Neural cell (in vitro differentiated cells): ENCODE data around the gene LONRF2.

ENCODE experiments used
- EP300 ChIP-seq: fragments of 450-650 bp; conservative IDR thresholded peaks from 2 replicates; pipeline ENCODE4 v1.6.1; 2014; ENCODE audit warnings: antibody characterized with exemption, mild to moderate bottlenecking, moderate library complexity; ENCODE audit not compliant: poor library complexity, severe bottlenecking
- EZH2 ChIP-seq: fragments of 200-600, 300-800 bp; shearing (Covaris generic), sonication (generic); IDR thresholded peaks from 2 replicates; pipeline ENCODE4 v1.6.1; 2014; ENCODE audit warnings: antibody characterized with exemption, low read length, borderline replicate concordance, mild to moderate bottlenecking; ENCODE audit not compliant: insufficient read depth, poor library complexity, severe bottlenecking
- MXI1 ChIP-seq: fragments of 450-650 bp; conservative IDR thresholded peaks from 2 replicates; pipeline ENCODE4 v1.6.1; 2014; ENCODE audit warnings: antibody characterized with exemption, mild to moderate bottlenecking; ENCODE audit not compliant: poor library complexity, severe bottlenecking
- POLR2AphosphoS5 ChIP-seq: IDR thresholded peaks from 2 replicates; pipeline ENCODE4 v1.6.1; 2012
- SMC3 ChIP-seq: fragments of 450-650 bp; conservative IDR thresholded peaks from 2 replicates; pipeline ENCODE4 v1.6.1; 2014; ENCODE audit warnings: antibody characterized with exemption, mild to moderate bottlenecking, moderate library complexity; ENCODE audit not compliant: poor library complexity
- TF ChIP-seq, protein P1 (sequence below): fragments of 450-650 bp; IDR thresholded peaks from 2 replicates; pipeline ENCODE4 v1.5.1; 2014; ENCODE audit warnings: antibody characterized with exemption, mild to moderate bottlenecking, moderate library complexity; ENCODE audit not compliant: poor library complexity, severe bottlenecking
- TF ChIP-seq, protein P2 (sequence below): IDR thresholded peaks from 2 replicates; pipeline ENCODE4 v1.6.1; 2012; ENCODE audit warnings: borderline replicate concordance

DNA sequence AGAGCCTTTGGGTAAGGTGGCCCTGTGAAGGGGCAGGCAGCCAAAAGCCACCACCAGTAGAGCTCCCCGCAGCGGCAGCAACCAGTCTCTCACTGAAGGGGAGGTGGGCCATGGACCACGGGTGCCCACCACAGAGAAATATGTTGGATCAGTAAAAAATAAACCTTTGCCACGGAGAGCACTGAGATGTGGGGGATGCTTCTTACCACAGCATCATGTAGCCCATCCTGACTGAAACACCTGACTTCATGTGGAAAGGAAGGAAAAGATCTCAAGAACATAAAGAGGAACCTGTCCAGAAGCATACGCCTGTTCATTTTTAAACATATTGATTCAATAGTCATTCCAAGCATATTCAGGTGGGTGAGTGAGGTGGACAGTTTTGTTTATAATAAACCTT, 51.1 kb downstream of the LONRF2 start:
- TF ChIP-seq, protein P1, sequence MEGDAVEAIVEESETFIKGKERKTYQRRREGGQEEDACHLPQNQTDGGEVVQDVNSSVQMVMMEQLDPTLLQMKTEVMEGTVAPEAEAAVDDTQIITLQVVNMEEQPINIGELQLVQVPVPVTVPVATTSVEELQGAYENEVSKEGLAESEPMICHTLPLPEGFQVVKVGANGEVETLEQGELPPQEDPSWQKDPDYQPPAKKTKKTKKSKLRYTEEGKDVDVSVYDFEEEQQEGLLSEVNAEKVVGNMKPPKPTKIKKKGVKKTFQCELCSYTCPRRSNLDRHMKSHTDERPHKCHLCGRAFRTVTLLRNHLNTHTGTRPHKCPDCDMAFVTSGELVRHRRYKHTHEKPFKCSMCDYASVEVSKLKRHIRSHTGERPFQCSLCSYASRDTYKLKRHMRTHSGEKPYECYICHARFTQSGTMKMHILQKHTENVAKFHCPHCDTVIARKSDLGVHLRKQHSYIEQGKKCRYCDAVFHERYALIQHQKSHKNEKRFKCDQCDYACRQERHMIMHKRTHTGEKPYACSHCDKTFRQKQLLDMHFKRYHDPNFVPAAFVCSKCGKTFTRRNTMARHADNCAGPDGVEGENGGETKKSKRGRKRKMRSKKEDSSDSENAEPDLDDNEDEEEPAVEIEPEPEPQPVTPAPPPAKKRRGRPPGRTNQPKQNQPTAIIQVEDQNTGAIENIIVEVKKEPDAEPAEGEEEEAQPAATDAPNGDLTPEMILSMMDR = no peak
- TF ChIP-seq EP300 (no peak), EZH2 (no peak), POLR2AphosphoS5 (no peak), SMC3 (no peak), MXI1 (no peak)
- TF ChIP-seq, protein P2, sequence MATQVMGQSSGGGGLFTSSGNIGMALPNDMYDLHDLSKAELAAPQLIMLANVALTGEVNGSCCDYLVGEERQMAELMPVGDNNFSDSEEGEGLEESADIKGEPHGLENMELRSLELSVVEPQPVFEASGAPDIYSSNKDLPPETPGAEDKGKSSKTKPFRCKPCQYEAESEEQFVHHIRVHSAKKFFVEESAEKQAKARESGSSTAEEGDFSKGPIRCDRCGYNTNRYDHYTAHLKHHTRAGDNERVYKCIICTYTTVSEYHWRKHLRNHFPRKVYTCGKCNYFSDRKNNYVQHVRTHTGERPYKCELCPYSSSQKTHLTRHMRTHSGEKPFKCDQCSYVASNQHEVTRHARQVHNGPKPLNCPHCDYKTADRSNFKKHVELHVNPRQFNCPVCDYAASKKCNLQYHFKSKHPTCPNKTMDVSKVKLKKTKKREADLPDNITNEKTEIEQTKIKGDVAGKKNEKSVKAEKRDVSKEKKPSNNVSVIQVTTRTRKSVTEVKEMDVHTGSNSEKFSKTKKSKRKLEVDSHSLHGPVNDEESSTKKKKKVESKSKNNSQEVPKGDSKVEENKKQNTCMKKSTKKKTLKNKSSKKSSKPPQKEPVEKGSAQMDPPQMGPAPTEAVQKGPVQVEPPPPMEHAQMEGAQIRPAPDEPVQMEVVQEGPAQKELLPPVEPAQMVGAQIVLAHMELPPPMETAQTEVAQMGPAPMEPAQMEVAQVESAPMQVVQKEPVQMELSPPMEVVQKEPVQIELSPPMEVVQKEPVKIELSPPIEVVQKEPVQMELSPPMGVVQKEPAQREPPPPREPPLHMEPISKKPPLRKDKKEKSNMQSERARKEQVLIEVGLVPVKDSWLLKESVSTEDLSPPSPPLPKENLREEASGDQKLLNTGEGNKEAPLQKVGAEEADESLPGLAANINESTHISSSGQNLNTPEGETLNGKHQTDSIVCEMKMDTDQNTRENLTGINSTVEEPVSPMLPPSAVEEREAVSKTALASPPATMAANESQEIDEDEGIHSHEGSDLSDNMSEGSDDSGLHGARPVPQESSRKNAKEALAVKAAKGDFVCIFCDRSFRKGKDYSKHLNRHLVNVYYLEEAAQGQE = no peak
